Left lung (tissue), 10 donors: Measurements from ENCODE around the gene TBX10. TPM values are rescaled to one million over a fixed set of nuclear protein-coding genes. Genes with fewer than 3 reads are reported as not detected.

Experiments
- ATAC-seq: fragments of 200-7000 bp; cut with Tn5 transposase; one replicate; pipeline ENCODE4 v1.9.1; 2020; ENCODE audit warnings: moderate library complexity
- DNase-seq, 4 donors: peaks; one replicate each; pipeline ENCODE4 v3.0.0-alpha.2; 2013 to 2020
- H3K27ac ChIP-seq, 2 donors: fragments of 200-600 bp; sonication (generic) in 1 of 2; one replicate each; pipeline versions ENCODE4 v1.5.0 to v1.8.0; 2020 to 2021
- H3K27me3 ChIP-seq, 2 donors: fragments of 200-600 bp; sonication (generic) in 1 of 2; one replicate each; pipeline versions ENCODE4 v1.5.0 to v1.8.0; 2020 to 2021
- H3K36me3 ChIP-seq, 2 donors: fragments of 200-600 bp; sonication (generic) in 1 of 2; one replicate each; pipeline versions ENCODE4 v1.5.0 to v1.8.0; 2020 to 2021
- H3K4me1 ChIP-seq, 2 donors: fragments of 200-600 bp; one replicate each; pipeline ENCODE4 v1.8.0; 2021
- H3K4me3 ChIP-seq, 2 donors: fragments of 200-600 bp; sonication (generic) in 1 of 2; one replicate each; pipeline versions ENCODE4 v1.5.0 to v1.8.0; 2020 to 2021; ENCODE audit warnings: mild to moderate bottlenecking in 1 of 2
- H3K9me3 ChIP-seq, 2 donors: fragments of 200-600 bp; sonication (generic) in 1 of 2; one replicate each; pipeline versions ENCODE4 v1.5.0 to v1.8.0; 2020 to 2021
- intact Hi-C, 2 donors: fragments of 100-400 bp; cut with DNase I; formaldehyde crosslinking; loops; one replicate each; pipeline versions ENCODE4 v1.11.2 to v1.14.2; 2022
- polyA plus RNA-seq, 6 donors: library from polyadenylated mRNA; unstranded; fragments of 120-200 nt; gene quantifications; one replicate each; pipeline ENCODE4 v1.2.1, GENCODE V29; 2013; ENCODE audit not compliant: insufficient read length in 6 of 6
- total RNA-seq, 2 donors: library from RNA; stranded (reverse); fragmentation: NEBNext Ultra II Directional; extraction: Animal tissue kit (Norgen Biotek cat#: 25700); gene quantifications; one replicate each; pipeline ENCODE4 v1.2.1, GENCODE V29; 2021
- TF ChIP-seq, protein P1 (sequence below), 2 donors: fragments of 200-600 bp; sonication (generic) in 1 of 2; IDR thresholded peaks; one replicate each; pipeline versions ENCODE4 v1.5.0 to v1.8.0; 2021; ENCODE audit warnings: antibody characterized with exemption in 2 of 2
- donor health status: DM: no; HTN: yes; CAD: no.
- donor health status: DM: no; HTN: no; CAD: no.

TBX10 gene
- total and polyA plus RNA-seq, 8 donors: 0.18 TPM; not detected in 7

DNA sequence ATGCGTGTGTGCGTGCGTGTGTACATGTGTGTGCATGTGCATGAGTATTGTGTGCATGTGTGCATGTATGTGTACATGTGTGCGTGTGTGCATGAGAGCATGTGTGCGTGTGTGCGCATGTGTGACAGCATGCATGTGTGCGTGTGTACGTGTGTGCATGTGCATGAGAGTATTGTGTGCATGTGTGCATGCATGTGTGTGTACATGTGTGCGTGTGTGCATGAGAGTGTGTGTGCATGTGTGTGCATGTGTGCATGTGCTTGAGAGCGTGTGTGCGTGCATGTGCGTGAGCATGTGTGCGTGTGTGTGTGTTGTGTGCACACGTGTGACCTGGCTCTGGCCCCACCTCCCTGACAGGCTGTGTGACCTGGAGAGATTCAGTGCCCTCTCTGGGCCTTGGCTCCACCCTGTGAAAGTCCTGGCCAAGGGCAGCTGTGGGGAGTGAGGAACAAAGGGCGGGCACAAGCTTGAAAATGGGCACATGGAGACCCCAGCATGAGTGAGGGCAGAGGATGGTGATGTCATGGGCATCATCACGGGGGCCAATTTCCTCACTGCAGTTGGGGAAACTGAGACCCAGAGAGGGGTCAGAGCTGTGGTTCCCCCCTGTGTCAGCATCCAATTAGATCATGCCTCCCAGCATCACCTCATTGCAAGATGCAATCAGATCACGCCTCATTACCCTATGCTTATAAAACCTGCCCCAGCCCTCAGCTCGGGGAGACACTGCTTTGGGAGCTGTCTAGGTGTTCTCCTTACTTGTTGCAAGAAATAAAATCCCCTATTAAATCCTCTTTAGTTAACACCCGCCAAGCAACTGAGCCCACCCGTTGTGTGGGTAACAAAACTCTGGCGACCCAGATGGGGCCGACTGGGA, 10.3 kb upstream of the TBX10 start:
- H3K4me3 ChIP-seq: peak overlapping the region; percentile 30 to 42
- peak overlapping the region in 1 of 2 donors; percentile 65 for H3K27ac ChIP-seq
- no peaks in the 10 kb centered on the region for H3K9me3 ChIP-seq
- intact Hi-C loops: no loop called here
- ATAC-seq (peak; percentile 21), DNase-seq (peak in 1 of 4 donors; percentile 34)
- TF ChIP-seq, protein P1, sequence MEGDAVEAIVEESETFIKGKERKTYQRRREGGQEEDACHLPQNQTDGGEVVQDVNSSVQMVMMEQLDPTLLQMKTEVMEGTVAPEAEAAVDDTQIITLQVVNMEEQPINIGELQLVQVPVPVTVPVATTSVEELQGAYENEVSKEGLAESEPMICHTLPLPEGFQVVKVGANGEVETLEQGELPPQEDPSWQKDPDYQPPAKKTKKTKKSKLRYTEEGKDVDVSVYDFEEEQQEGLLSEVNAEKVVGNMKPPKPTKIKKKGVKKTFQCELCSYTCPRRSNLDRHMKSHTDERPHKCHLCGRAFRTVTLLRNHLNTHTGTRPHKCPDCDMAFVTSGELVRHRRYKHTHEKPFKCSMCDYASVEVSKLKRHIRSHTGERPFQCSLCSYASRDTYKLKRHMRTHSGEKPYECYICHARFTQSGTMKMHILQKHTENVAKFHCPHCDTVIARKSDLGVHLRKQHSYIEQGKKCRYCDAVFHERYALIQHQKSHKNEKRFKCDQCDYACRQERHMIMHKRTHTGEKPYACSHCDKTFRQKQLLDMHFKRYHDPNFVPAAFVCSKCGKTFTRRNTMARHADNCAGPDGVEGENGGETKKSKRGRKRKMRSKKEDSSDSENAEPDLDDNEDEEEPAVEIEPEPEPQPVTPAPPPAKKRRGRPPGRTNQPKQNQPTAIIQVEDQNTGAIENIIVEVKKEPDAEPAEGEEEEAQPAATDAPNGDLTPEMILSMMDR (IDR thresholded peaks at IDR 0.05): no peak
- H3K36me3 ChIP-seq: no peaks in the 10 kb centered on the region
- H3K27me3 ChIP-seq: peaks cover 0 to 47% of the 10 kb centered on the region in 2 donors
- peaks cover 0 to 16% of the 10 kb centered on the region in 2 donors for H3K4me1 ChIP-seq

DNA sequence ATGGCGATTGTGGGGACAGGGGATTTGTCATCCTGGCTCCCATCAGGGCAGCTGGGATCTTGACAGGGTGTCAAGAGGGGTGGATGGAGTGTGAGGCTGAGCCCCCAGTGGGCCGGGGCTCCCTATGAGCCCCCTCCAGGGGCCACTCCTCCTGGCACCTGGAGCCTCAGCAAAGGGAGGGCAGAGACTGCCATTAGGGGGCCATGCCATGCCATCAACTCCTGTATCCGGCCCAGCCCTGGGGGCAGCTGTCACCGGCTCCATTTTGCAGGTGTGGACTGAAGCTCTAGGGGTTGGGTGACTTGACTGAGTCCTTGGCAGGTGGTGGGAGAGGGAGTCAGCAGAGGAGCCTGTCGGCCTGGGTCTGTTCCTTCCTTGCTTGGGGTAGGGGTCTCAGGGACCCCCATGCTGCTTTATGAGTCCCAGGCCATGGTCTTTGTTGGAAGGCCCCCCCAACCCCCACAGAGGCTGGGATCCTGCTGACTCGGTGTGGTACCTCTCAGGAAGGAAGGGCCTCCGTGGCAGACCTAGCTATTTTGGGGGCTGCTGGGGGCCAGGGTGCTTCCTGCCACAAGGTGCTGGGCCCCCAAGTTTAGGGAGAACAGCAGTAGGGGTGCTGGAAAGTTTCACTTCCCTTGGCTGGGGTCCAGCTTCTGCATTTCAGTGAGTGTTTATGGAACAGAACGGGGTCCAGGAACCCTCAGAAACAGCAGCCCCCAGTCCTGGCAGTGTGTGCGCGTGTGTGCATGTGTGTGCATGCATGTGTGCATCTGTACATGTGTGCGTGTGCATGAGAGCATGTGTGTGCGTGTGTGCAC, 9.4 kb upstream of the TBX10 start:
- H3K4me1 ChIP-seq: peaks cover 0 to 16% of the 10 kb centered on the region in 2 donors
- TF ChIP-seq, protein P1 (IDR thresholded peaks at IDR 0.05): no peak
- DNase-seq (peak in 2 of 4 donors; percentile 29 to 32), ATAC-seq (no peak)
- no peak overlapping the region for H3K4me3 ChIP-seq
- H3K9me3 ChIP-seq: peaks cover 0 to under 1% of the 10 kb centered on the region in 2 donors
- peaks cover 0 to 47% of the 10 kb centered on the region in 2 donors for H3K27me3 ChIP-seq
- H3K36me3 ChIP-seq: no peaks in the 10 kb centered on the region
- no peak overlapping the region for H3K27ac ChIP-seq
- intact Hi-C loops: no loop called here

DNA sequence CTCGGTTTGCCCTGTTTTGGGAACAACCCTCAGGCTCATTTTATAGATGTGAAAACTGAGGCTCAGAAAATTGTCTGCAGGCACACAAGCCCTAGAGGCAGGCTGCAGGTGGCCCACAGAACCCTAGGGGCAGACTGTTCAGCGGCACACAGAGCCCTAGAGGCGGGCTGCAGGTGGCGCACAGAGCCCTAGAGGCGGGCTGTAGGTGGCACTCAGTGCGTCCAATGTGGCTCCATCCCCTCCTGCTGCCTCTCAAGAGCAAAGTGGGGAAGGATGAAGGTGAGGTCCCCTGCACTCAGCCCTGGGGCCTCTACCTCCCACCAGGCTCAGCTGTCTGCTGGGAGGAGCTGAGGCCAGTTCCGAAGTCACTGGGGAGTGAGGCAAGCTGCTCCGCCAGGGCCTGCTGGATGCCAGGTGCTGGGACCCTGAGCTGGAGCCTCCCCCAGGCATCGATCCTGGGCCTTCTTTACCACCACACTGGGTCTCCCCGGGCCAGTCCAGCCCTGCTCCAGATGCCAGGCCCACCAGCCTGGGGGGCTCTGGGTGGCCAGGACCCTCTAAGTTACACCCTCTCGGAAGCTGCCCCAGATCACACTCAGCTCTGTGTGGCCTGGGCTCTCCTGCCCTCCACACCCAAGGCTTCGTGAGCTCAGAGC, 8.7 kb upstream of the TBX10 start:
- DNase-seq: peak in 3 of 4 donors; percentile 22 to 70 (median 31)
- ATAC-seq: peak; percentile 44

DNA sequence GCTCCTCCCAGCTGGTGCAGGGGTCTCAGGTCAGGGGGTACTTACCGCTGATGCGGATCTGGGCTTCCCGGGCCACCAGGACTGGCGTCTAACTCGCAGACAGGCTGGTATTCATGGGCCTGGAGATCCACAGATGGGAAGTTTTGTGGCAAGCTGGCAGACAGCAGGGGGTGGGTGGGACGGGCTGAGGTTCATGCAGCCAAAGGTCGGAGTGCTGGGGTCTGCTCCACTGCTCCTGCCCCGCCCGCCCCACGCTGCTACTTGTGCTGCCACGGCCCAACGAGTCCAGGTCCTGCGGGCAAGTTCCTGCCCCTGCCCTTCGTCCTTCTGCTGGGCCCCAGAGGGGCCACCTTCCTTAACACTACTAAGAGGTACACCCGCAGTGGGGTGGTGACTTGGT, 7.9 kb upstream of the TBX10 start:
- intact Hi-C loops: no loop called here
- TF ChIP-seq, protein P1 (IDR thresholded peaks at IDR 0.05): no peak
- Histone ChIP-seq H3K9me3 (peaks cover 0 to 6% of the 10 kb centered on the region in 2 donors), H3K36me3 (no peaks in the 10 kb centered on the region), H3K27me3 (peaks cover 0 to 47% of the 10 kb centered on the region in 2 donors), H3K27ac (no peak overlapping the region), H3K4me3 (no peak overlapping the region), H3K4me1 (peaks cover 0 to 16% of the 10 kb centered on the region in 2 donors)
- DNase-seq: no peak
- no peak for ATAC-seq

More for the DNA sequence above, 8.7 kb upstream of the TBX10 start:
- intact Hi-C loops: no loop called here
- Histone ChIP-seq H3K27me3 (peaks cover 0 to 47% of the 10 kb centered on the region in 2 donors), H3K36me3 (no peaks in the 10 kb centered on the region), H3K4me1 (peaks cover 0 to 16% of the 10 kb centered on the region in 2 donors), H3K4me3 (no peak overlapping the region), H3K9me3 (peaks cover 0 to 6% of the 10 kb centered on the region in 2 donors), H3K27ac (no peak overlapping the region)
- TF ChIP-seq, protein P1 (IDR thresholded peaks at IDR 0.05): no peak
